Ishikawa (cell line): Measurements from ENCODE around the gene ZG16B.

Experiments used
- EGR1 ChIP-seq: IDR thresholded peaks from 2 replicates; pipeline ENCODE4 v1.6.1; 2012
- NFIC ChIP-seq: IDR thresholded peaks from 2 replicates; pipeline ENCODE4 v1.6.1; 2012
- RAD21 ChIP-seq: IDR thresholded peaks from 2 replicates; pipeline ENCODE4 v1.6.1; 2012; ENCODE audit warnings: low read depth
- TAF1 ChIP-seq: IDR thresholded peaks from 2 replicates; pipeline ENCODE4 v1.6.1; 2012; ENCODE audit warnings: low read depth, mild to moderate bottlenecking
- TCF12 ChIP-seq: IDR thresholded peaks from 2 replicates; pipeline ENCODE4 v1.6.1; 2012; ENCODE audit warnings: low read depth
- ZBTB7A ChIP-seq: IDR thresholded peaks from 2 replicates; pipeline ENCODE4 v1.6.1; 2012; ENCODE audit warnings: low read depth
- TF ChIP-seq, protein P1 (sequence below): IDR thresholded peaks from 2 replicates; pipeline ENCODE4 v1.6.1; 2012; ENCODE audit warnings: low read depth, mild to moderate bottlenecking

DNA sequence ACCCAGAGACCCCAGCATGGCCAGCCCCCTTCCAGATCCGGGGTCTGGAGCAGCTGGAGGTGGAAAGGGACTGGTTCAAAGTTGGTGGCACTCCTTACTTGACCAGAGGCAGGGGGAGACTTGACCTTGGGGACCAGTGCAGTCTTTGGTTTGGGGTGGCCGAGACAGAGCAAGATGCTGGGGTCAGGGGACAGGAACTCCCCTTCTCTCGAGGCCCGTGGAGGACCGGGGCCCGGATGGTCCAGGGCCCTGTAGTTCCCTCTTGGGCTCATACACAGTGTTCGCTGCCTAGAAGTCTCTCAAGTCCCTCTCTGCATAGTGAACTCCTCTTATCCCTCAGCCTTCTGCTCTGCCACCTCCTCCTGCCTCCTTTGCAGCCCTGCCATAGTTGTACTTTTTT is 42.1 kb upstream of the ZG16B start:
- TF ChIP-seq RAD21 (no peak), EGR1 (no peak), TCF12 (no peak), NFIC (no peak), ZBTB7A (no peak), TAF1 (no peak)
- TF ChIP-seq, protein P1, sequence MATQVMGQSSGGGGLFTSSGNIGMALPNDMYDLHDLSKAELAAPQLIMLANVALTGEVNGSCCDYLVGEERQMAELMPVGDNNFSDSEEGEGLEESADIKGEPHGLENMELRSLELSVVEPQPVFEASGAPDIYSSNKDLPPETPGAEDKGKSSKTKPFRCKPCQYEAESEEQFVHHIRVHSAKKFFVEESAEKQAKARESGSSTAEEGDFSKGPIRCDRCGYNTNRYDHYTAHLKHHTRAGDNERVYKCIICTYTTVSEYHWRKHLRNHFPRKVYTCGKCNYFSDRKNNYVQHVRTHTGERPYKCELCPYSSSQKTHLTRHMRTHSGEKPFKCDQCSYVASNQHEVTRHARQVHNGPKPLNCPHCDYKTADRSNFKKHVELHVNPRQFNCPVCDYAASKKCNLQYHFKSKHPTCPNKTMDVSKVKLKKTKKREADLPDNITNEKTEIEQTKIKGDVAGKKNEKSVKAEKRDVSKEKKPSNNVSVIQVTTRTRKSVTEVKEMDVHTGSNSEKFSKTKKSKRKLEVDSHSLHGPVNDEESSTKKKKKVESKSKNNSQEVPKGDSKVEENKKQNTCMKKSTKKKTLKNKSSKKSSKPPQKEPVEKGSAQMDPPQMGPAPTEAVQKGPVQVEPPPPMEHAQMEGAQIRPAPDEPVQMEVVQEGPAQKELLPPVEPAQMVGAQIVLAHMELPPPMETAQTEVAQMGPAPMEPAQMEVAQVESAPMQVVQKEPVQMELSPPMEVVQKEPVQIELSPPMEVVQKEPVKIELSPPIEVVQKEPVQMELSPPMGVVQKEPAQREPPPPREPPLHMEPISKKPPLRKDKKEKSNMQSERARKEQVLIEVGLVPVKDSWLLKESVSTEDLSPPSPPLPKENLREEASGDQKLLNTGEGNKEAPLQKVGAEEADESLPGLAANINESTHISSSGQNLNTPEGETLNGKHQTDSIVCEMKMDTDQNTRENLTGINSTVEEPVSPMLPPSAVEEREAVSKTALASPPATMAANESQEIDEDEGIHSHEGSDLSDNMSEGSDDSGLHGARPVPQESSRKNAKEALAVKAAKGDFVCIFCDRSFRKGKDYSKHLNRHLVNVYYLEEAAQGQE: no peak
